GM12864 (cell line): ENCODE measurements around the gene PPP2R2D.

Experiments
- DNase-seq: peaks from one replicate; pipeline ENCODE4 v3.0.0-alpha.2; 2011; ENCODE audit warnings: low read depth
- H3K4me3 ChIP-seq: 2 replicates; pipeline ENCODE4 v1.5.1; 2011; ENCODE audit warnings: mild to moderate bottlenecking, low read depth, low read length, control low read depth
- CTCF ChIP-seq: IDR thresholded peaks from 2 replicates; pipeline ENCODE4 v1.5.1; 2011; ENCODE audit warnings: low read depth, mild to moderate bottlenecking, moderate library complexity, low read length, control low read depth, inconsistent platforms; ENCODE audit errors: missing control alignments

Gene PPP2R2D

GRCh38 chr10:131855461-131856401 lies 45.1 kb upstream of the PPP2R2D start:
- no peak for TF ChIP-seq CTCF
- H3K4me3 ChIP-seq = no peak overlapping the region
- no peak for DNase-seq

GRCh38 chr10:131856441-131857094 lies 44.2 kb upstream of the PPP2R2D start:
- no peak for DNase-seq
- TF ChIP-seq CTCF = no peak
- H3K4me3 ChIP-seq = no peak overlapping the region

GRCh38 chr10:131857156-131858117 lies 43.4 kb upstream of the PPP2R2D start:
- H3K4me3 ChIP-seq = no peak overlapping the region
- TF ChIP-seq CTCF = no peak
- DNase-seq = no peak

GRCh38 chr10:131858118-131858515 lies 42.7 kb upstream of the PPP2R2D start:
- DNase-seq = no peak
- no peak overlapping the region for H3K4me3 ChIP-seq
- no peak for TF ChIP-seq CTCF

GRCh38 chr10:131858583-131859340 lies 42.0 kb upstream of the PPP2R2D start:
- TF ChIP-seq CTCF = no peak
- DNase-seq = no peak
- H3K4me3 ChIP-seq = no peak overlapping the region
